ENCODE data around the gene TMEM87A. TPM values are rescaled to one million over a fixed set of nuclear protein-coding genes. Genes with fewer than 3 reads are reported as not detected.
"Not testable (repeated sequence)": the region's sequence is repeated elsewhere in the genome, so short reads cannot be mapped to it uniquely, and the experiment has no call there.

The TMEM87A gene
- 40.1 and 52.0 TPM in 2 replicates for total RNA-seq (2014; rRNA removed)
- polyA plus RNA-seq (2012) = 20.0 TPM

DNA sequence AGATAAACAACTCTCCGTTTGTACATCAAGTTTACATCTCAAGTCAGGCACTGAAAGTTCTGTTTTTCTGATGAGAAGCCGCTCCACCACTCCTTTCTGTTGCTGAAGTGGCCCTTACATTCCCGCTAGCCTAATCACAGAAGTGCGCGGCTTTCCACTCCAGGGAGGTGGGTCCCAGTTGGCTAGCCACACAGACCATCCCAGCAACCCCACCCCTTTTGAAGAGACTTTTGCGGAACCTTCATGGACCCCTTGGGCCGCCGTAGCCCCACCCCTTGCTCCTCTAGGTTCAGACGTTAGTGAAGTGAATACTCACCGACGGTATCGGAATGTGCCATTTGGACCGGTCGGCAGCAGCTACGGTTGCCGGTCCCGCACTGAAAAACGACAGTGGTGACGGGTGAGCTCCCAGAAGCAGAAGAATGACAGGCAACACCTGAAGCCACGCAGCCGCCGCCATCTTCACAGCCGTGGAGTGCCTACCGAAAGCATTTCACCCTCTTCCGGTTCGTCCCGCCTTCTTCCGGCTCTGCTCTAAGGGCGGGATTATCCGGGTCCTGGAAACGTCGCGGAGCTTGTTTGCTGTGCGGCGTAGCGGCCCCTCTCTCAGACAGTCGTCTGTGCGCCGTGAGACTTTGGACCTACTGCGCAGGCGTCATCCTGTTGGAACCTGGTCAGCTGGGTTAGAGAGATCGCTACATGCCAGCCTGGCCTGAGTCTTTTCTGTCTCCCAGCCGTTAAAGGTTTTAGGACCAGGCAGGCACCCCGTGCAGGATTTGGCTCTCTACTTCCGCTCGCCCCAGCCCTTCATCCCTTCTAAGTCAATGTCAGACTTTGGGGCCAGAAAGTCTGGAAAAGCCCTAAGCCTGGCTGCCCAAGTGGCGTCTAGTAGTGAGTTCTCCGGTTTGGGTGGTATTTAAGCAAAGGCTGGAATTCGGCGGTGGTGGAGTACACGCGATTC lies at the start of gene TMEM87A, which contains the start of gene GANC:
TSS of gene TMEM87A (minus strand) at position 495 of the 961 bp plus-strand sequence. CDS start at position 460, 35 bp downstream.
TSS of gene GANC (plus strand) at position 263 of the 961 bp plus-strand sequence. CDS start 1,281 bp downstream, outside the sequence.
- DNase-seq (ENCODE audit: low read depth) = peak; percentile 99

- DNase-seq (ENCODE audit: low read depth) = no peak
Measured at GRCh38 chr15:42319206-42319605, 46.0 kb upstream of the TMEM87A start.

- DNase-seq (ENCODE audit: low read depth) = not testable (repeated sequence)
Measured at GRCh38 chr15:42316282-42316805, 43.1 kb upstream of the TMEM87A start.

GRCh38 chr15:42315521-42315920 lies 42.3 kb upstream of the TMEM87A start:
- DNase-seq (ENCODE audit: low read depth) = no peak

DNA sequence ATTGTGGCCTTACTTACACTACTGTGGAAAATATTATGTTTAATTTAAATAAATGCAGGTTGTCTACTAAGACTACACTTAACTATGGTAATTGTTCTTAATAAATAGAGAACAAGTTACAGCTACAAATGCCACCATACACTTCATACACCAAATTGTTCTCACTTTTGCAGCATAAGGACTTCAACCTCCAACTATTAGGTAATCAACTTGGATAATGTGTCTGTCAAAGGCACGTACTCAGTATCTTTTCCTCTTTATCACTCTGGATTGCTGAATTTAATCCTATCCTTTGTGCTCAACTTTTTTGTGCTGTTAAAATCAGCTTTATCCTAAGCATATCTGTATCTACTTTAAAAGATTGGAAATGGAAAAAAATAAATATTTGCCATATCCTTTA lies 41.6 kb upstream of the TMEM87A start:
- DNase-seq (ENCODE audit: low read depth) = no peak

DNA sequence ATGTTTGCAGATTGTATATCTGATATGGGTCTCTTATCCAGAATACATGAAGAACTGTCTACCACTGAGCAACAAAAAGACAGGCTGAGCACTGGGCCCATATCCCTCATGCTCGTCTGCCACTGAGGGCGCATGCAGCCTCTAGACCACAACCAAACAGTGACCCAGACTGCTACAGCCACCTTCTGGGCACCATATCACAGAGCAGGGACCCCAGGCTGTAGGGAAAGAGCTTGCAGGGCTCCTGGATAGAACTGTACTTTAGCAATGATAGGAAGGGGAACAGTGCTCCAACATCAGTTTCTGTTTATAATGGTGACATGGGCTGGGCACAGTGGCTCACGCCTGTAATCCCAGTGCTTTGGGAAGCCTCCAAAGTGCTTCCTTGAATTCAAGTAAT lies 40.2 kb upstream of the TMEM87A start:
- DNase-seq (ENCODE audit: low read depth) = no peak

DNA sequence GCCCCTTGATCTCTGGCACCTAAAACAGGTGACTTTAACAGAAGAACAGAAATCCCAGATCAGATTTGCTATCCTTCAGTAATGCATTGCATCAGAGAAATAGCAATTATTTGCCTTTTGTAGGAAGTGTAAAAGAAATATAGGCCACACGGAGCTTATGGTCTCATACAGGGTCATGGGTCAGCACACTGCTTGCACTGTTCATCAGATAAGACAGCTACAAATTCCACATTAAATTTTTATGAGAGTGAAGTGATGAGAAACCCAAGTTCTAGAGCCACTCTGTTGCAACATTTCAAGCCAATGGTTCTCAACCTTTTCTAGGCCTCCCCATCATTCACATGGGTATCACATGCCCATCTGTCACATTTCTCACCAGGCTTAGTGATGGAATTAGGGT lies 33.4 kb upstream of the TMEM87A start:
- DNase-seq (ENCODE audit: low read depth) = no peak

- DNase-seq (ENCODE audit: low read depth) = not testable (repeated sequence)
Measured at GRCh38 chr15:42301004-42301403, 27.8 kb upstream of the TMEM87A start.

- DNase-seq (ENCODE audit: low read depth) = no peak
Measured at GRCh38 chr15:42289166-42289565, 15.9 kb upstream of the TMEM87A start.

DNA sequence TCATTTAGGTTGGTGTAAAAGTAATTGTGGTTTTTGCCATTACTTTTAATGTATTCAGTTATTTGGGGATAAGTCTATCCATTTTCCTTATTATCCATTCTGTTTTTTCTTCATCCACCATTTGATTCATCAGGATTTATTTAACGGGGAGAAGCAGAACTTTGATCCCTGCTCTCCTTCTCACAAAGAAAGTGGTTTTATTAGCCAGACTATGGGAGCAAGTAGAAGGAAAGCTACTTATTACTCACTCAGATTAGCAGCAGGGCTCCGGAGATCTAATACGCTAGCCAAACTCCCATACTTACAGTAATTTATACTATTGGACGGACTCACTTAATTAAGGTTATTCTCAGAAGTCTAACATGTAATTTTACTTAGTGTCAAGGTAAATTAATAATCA lies 14.7 kb upstream of the TMEM87A start:
- no peak for DNase-seq (ENCODE audit: low read depth)

DNA sequence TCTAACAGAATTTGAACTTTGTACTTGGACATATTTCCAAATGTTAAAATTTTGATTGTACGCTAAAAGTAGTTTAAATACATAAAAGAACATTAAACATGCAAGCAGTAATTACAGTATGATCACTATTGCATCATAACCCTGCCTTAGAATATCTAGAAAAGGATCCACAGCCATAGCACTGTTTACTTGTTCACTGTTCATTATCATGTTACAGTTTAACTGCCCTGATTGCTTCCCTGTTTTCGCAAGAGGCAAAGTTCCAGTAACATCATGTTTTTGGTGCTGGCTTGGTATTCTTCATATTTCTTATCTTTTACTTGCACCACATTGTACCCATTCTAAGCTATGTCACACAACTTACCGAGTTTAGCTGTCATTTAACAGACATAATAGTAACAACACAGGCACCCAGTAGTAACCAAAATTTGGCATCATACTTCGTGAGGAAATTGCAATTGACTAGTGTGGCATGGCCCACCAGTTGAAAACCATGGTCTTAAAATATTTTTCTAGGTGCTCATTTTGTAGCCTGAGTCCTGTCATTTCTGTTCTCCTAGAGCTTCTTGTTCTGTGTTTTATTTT lies 13.3 kb upstream of the TMEM87A start:
- DNase-seq (ENCODE audit: low read depth) = no peak

- DNase-seq (ENCODE audit: low read depth) = no peak
Measured at GRCh38 chr15:42285034-42285433, 11.8 kb upstream of the TMEM87A start.

DNA sequence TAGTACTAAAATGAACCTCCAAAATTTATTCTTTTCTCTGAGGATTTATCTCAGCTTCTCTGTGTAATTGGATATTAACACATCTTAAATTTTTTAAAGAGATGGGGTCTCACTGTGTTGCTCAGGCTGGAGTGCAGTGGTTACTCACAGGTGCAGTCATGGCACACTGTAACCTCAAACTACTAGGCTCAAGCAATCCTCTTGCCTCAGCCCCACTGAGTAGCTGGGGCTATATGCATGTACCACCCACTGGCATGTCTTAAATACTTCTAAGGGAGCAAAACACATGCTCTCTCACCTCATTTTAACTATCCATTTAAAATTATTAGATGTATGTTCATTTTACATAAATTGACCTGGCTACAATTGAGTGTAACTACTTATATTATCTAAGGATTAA lies 11.3 kb upstream of the TMEM87A start:
- no peak for DNase-seq (ENCODE audit: low read depth)

GRCh38 chr15:42283671-42284070 lies 10.4 kb upstream of the TMEM87A start:
- DNase-seq (ENCODE audit: low read depth) = no peak

DNA sequence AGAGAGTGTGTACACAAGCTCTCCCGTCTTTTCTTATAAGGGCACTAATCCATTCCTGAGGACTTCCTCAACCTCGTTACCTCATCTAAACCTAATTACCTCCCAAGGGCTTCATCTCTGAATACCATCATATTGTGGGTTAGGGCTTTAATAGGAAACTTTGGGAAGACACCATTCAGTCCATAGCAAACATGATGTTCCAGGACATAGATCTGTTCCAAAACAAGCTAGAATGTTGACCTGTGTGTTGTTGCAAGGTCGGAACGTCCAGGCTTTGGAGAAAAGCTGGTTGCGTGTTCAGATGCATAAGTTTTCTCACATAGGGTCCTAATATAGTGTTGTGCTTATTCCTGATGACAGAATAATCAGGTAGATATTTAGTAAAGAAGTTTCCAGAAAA lies 9.7 kb upstream of the TMEM87A start:
- no peak for DNase-seq (ENCODE audit: low read depth)

DNA sequence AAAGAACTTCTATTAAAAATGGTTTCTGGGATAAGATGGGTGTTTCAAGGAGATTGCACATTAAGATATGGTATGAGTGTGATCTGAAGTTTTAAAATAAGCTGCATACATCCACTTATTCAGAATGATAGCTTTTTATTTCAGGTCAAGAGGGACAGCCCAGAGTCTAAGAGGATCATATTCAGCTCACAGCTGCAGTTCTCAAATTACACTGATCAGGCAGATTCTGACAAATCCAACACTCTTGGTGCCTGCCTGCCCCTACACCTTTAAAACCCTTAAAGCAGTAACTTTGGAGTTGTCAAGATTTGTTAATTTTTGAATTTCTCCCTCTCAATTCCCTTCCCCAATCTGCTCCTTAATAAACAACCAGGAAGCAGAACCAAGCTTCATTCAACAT lies 9.1 kb upstream of the TMEM87A start:
- no peak for DNase-seq (ENCODE audit: low read depth)

DNA sequence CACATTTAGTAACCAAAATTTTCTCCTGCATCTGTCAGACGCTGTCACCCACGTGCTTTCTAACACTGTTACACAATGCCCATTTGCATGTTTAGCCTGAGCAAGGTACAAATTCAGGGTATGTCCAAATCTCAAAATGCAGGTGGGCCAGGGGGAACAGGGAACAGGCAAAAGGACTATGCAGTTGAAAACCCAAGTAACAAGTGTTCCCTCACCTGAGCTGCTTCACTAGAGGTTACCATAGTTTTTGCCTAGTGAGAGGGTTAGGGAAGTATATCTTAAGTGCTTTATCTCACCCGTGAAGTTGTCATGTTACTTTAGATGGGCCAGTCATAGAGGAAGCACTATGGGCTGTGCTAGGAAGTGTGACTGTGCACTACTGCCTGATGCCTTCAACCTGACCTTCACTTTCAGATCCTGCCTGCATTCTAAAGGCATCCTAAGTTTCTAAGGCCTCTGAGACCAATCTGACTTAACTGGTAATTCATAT lies 6.0 kb upstream of the TMEM87A start:
- no peak for DNase-seq (ENCODE audit: low read depth)

DNA sequence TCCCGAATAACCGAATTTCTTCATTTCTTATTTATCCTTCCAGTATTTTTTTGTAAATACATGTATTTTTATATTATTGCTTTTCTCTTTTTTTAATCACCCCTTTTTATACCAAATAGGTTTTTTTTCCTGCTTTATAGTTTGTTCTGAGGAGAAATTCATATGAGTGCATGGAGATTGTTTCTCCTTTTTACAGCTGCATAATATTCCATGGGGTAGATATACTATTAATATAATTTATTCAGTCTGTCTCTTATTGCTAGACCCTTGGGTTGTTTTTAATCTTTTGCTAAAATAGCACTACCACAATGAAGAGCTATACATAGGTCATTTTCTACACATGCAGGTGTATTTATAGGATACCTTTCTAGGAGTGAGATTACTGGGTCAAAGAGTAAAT lies 3.5 kb upstream of the TMEM87A start:
- no peak for DNase-seq (ENCODE audit: low read depth)

DNA sequence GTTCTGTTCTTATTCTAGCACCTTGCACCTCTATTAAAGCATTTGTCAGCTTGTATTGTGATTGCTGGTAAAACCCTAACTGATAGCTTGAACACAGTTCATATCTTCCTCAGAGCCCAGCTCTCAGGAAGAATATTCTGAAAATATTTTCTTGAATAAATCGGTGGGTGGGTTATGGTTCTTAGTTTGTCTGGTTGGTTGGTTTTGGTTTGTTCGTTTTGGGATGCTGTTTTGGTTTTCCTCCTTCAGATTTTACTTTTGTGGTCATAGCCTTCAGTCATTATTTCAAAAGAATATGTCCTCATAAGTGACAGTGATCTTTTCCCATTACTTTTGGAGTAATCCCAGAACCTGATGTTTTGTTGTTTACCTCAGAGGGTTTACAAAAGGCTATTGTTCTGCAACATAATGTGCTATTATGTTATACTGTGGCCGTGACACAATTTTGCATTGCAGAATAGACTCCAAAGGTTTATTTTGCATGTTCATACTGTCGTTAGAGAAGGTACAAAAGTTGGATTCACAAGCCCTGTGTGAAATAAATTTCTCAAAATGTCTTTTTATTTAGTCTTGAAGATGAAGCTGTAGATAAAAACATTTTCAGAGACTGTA lies 2.7 kb upstream of the TMEM87A start:
- DNase-seq (ENCODE audit: low read depth) = no peak

DNA sequence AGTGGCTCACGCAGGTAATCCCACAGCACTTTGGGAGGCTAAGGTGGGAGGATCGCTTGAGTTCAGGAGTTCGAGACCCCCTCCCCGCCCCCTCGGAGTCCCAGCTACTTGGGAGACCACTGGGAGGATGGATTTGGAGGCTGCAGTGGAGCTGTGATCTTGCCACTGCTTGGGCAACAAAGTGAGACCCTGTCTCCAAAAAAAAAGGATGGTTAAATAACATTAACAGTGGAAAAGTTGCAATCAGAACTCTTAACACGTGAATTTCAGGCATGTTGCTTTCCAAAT lies 1.4 kb upstream of the TMEM87A start:
- no peak for DNase-seq (ENCODE audit: low read depth)

- DNase-seq (ENCODE audit: low read depth) = peak; percentile 61
Measured at GRCh38 chr15:42273900-42274701, 868 bp upstream of the TMEM87A start.

All from LHCN-M2 (cell line).